Heart left ventricle (tissue), 13 donors: ENCODE measurements around the gene BIVM.
A peak's percentile ranks its signal among the peaks of the same experiment; 100 is the strongest.

Experiments
- CTCF ChIP-seq, 12 donors: fragments of 200-600 bp; sonication (generic) in 4 of 12; IDR thresholded peaks; one replicate each; pipeline versions ENCODE4 v1.5.0 to v1.8.0; 2018 to 2022; ENCODE audit warnings: antibody characterized with exemption in 12 of 12, mild to moderate bottlenecking in 5 of 12
- POLR2A ChIP-seq, 2 donors: fragments of 450-650 bp; IDR thresholded peaks; one replicate each; pipeline ENCODE4 v1.6.1; 2017; ENCODE audit warnings: antibody characterized with exemption in 2 of 2, mild to moderate bottlenecking in 2 of 2, moderate library complexity in 2 of 2
- donor health status: ischemic (EF 13 %, LVEDD 7.1; RV severe dilation, severe dysfunction).
- donor health status: DM: no; HTN: yes; CAD: no.
- donor health status: DM: no; HTN: no; CAD: no.
- donor health status: ischemic (EF 25% LVEDD 6.9; RV normal size, moderate dysfunction).
- donor health status: ischemic (EF 25% LVEDD 5.7; RV mildly dilated, moderate dysfunction).
- donor health status: ischemic (EF 35%, LVEDD 5.7; RV mildly dilated, moderate dysfunction).
- donor health status: nonischemic (EF 11% LVEDD 7.7; RV severe dilation, severe dysfunction).
- donor health status: DM: yes; HTN: yes; CAD: no.
- donor health status: PGD.
- donor health status: ischemic (EF 29% LVEDD 5.4; RV normal size, mild dysfunction).
- donor health status: nonischemic (EF 23%, LVEDD 6.1; RV moderate dilation, normal function).

- peak; percentile 69 to 84 (median 80) for TF ChIP-seq CTCF (IDR thresholded peaks at IDR 0.05)
- no peak for TF ChIP-seq POLR2A (IDR thresholded peaks at IDR 0.05)
Observed at GRCh38 chr13:102870677-102871415, 71.9 kb downstream of the BIVM start.
